Left ventricle myocardium inferior (tissue), 1 donor: ENCODE results near the gene ZBBX. TPM values are rescaled to one million over a fixed set of nuclear protein-coding genes. Genes with fewer than 3 reads are reported as not detected.

Source experiments
- DNase-seq: peaks from one replicate; pipeline ENCODE4 v3.0.0-alpha.2; 2020
- H3K27ac ChIP-seq: fragments of 200-600 bp; replicated peaks from 2 replicates; pipeline ENCODE4 v1.8.0; 2021
- H3K27me3 ChIP-seq: fragments of 200-600 bp; 2 replicates; pipeline ENCODE4 v1.8.0; 2021; ENCODE audit warnings: low read depth
- H3K36me3 ChIP-seq: fragments of 200-600 bp; 2 replicates; pipeline ENCODE4 v1.8.0; 2021
- H3K4me1 ChIP-seq: fragments of 200-600 bp; 2 replicates; pipeline ENCODE4 v1.8.0; 2021
- H3K4me3 ChIP-seq: fragments of 200-600 bp; 2 replicates; pipeline ENCODE4 v1.8.0; 2021; ENCODE audit warnings: mild to moderate bottlenecking, moderate library complexity
- H3K9me3 ChIP-seq: fragments of 200-600 bp; replicated peaks from 2 replicates; pipeline ENCODE4 v1.8.0; 2021
- intact Hi-C: fragments of 100-400 bp; cut with micrococcal nuclease; formaldehyde crosslinking; loops from one replicate; pipeline ENCODE4 v1.11.0; 2022
- total RNA-seq: library from RNA; stranded (reverse); fragmentation: NEBNext Ultra II Directional; extraction: Animal tissue kit (Norgen Biotek cat#: 25700); gene quantifications from one replicate; pipeline ENCODE4 v1.2.1, GENCODE V29; 2021
- TF ChIP-seq, protein P1 (sequence below): fragments of 200-600 bp; IDR thresholded peaks from 2 replicates; pipeline ENCODE4 v1.8.0; 2021; ENCODE audit warnings: antibody characterized with exemption, mild to moderate bottlenecking, borderline replicate concordance
- donor health status: DM: no; HTN: yes; CAD: no; lungs with severe emphysema.

ZBBX gene
- total RNA-seq, 1 donor from 2014 or later: not detected

DNA sequence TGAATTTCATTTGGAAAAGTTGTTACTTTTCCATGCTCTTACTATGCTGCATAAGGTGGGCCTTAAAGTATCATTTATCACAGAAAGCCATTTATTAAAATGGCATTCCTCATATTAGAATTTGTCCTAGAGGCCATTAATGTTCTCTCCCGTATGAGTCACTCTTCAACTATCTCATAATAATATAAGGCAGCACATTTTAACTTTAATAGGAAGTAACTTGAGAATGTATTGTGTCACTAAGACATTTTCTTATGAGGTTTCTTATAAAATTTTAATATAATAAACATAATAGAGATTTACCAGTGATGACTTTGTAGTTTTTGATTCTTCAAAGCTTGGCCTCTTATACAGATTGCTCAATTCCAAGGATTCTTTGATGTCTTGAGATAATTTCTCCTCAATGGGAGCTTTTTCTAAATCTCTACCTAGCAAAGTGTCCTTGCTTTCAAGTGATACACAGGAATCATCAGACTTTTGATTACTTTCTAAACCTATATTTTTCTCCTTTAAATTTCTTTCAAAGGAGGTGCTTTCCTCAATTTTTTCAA lies 74.7 kb downstream of the ZBBX start:
- Histone ChIP-seq H3K27ac (no peak overlapping the region), H3K36me3 (no peaks in the 10 kb centered on the region), H3K9me3 (peaks cover 16% of the 10 kb centered on the region), H3K4me1 (peaks cover 12% of the 10 kb centered on the region), H3K27me3 (no peaks in the 10 kb centered on the region), H3K4me3 (no peak overlapping the region)
- no peak for DNase-seq
- intact Hi-C loops: no loop called here
- TF ChIP-seq, protein P1, sequence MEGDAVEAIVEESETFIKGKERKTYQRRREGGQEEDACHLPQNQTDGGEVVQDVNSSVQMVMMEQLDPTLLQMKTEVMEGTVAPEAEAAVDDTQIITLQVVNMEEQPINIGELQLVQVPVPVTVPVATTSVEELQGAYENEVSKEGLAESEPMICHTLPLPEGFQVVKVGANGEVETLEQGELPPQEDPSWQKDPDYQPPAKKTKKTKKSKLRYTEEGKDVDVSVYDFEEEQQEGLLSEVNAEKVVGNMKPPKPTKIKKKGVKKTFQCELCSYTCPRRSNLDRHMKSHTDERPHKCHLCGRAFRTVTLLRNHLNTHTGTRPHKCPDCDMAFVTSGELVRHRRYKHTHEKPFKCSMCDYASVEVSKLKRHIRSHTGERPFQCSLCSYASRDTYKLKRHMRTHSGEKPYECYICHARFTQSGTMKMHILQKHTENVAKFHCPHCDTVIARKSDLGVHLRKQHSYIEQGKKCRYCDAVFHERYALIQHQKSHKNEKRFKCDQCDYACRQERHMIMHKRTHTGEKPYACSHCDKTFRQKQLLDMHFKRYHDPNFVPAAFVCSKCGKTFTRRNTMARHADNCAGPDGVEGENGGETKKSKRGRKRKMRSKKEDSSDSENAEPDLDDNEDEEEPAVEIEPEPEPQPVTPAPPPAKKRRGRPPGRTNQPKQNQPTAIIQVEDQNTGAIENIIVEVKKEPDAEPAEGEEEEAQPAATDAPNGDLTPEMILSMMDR: no peak

DNA sequence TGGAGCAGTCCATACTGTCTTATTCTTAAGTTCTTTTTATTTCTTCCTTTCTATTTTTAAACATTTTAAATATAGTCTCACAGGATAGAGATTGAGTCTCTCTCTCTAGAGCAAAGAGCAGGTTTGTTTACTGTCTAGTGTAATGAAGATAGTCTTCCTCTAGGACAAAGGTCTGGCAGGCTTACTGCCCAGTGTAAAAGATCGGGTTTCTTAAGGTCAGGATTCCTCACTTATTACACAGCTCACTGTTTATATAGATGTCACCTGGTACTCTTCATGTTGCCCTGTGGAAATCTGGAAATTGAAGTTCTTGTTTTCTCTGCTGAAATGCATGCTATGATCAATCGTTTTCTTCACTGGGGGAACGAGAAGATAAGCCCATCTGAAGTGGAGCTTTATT lies 76.0 kb downstream of the ZBBX start:
- peak overlapping the region; percentile 60 for H3K27ac ChIP-seq
- intact Hi-C loops: no loop called here

DNA sequence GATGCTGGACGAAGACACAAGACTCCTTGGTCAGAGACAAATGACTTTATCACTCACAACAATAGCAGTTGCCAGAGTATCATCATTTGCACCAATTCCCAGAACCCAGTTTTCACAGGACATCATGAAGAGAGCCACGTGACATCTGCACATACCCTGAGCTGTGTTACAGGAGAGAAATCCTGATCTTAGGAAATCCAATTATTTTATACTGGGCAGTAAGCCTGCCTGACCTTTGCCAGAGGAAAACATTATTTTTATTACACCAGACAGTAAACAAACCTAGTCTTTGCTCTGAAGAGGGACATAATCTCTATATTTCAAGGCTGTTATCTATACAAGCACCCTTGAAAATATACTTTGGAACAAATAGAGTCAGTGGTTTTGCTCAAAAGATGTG lies 77.4 kb downstream of the ZBBX start:
- intact Hi-C loops: no loop called here
- TF ChIP-seq, protein P1: no peak
- Histone ChIP-seq H3K27ac (no peak overlapping the region), H3K9me3 (no peaks in the 10 kb centered on the region), H3K4me1 (peaks cover 12% of the 10 kb centered on the region), H3K4me3 (no peak overlapping the region), H3K36me3 (no peaks in the 10 kb centered on the region), H3K27me3 (no peaks in the 10 kb centered on the region)
- no peak for DNase-seq

More for the DNA sequence above, 76.0 kb downstream of the ZBBX start:
- Histone ChIP-seq H3K9me3 (peaks cover 3% of the 10 kb centered on the region), H3K4me1 (peaks cover 12% of the 10 kb centered on the region), H3K36me3 (no peaks in the 10 kb centered on the region), H3K4me3 (no peak overlapping the region), H3K27me3 (no peaks in the 10 kb centered on the region)
- no peak for DNase-seq
- TF ChIP-seq, protein P1: no peak

DNA sequence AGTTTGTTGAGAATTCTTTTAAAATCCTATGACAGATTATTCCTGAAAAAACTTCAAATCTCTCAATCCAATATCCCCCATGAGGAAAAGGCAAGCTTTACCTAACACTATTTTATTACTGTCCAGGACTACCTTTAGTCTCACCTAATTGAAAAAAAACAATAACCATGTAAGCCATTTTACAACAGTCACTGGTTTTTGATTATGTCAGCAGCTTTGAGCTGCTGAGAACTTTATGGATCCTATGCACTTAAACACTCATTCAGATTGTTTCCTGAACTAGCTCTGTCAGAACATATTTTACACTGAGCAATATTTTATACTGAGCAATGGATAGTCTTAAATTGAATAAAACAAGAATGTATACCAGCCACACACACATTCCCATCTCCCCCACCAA lies 79.9 kb downstream of the ZBBX start:
- intact Hi-C loops: no loop called here

DNA sequence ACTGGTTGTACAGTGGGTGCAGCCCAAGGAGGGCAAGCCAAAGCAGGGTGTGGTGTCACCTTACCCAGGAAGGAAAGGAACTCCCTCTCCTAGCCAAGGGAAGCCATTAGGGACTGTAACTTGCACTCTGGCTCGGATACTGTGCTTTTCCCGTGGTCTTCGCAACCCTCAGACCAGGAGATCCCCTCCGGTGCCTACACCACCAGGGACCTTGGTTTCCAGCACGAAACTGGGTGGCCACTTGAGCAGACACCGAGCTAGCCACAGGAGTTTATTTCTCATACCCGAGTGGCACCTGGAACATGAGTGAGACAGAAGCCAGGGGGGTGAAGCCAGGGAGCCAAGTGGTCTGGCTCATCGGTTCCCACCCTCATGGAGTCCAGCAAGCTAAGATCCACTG lies 90.7 kb downstream of the ZBBX start:
- intact Hi-C loops: no loop called here
- Histone ChIP-seq H3K4me3 (no peak overlapping the region), H3K4me1 (no peaks in the 10 kb centered on the region), H3K36me3 (no peaks in the 10 kb centered on the region), H3K9me3 (no peaks in the 10 kb centered on the region), H3K27ac (no peak overlapping the region), H3K27me3 (no peaks in the 10 kb centered on the region)
- TF ChIP-seq, protein P1: no peak
- no peak for DNase-seq

More for the DNA sequence above, 79.9 kb downstream of the ZBBX start:
- no peaks in the 10 kb centered on the region for H3K36me3 ChIP-seq
- no peak for DNase-seq
- peaks cover 11% of the 10 kb centered on the region for H3K9me3 ChIP-seq
- TF ChIP-seq, protein P1: no peak
- no peak overlapping the region for H3K4me3 ChIP-seq
- peaks cover 12% of the 10 kb centered on the region for H3K4me1 ChIP-seq
- H3K27ac ChIP-seq: no peak overlapping the region
- no peaks in the 10 kb centered on the region for H3K27me3 ChIP-seq
